Lower lobe of right lung (tissue), 2 donors: ENCODE results near the gene YPEL1. TPM values are rescaled to one million over a fixed set of nuclear protein-coding genes. Genes with fewer than 3 reads are reported as not detected.

Experiments used
- ATAC-seq, 2 donors: fragments of 200-7000 bp; cut with Tn5 transposase; one replicate each; pipeline ENCODE4 v1.9.1; 2020 to 2022; ENCODE audit warnings: mild to moderate bottlenecking in 2 of 2, moderate library complexity in 2 of 2
- DNase-seq: peaks from one replicate; pipeline ENCODE4 v3.0.0-alpha.2; 2020
- H3K27ac ChIP-seq: fragments of 200-600 bp; one replicate; pipeline ENCODE4 v1.8.0; 2022
- H3K27me3 ChIP-seq: fragments of 200-600 bp; one replicate; pipeline ENCODE4 v1.8.0; 2022; ENCODE audit warnings: low read depth
- H3K36me3 ChIP-seq: fragments of 200-600 bp; one replicate; pipeline ENCODE4 v1.8.0; 2022; ENCODE audit warnings: mild to moderate bottlenecking
- H3K4me1 ChIP-seq: fragments of 200-600 bp; one replicate; pipeline ENCODE4 v1.8.0; 2022
- H3K4me3 ChIP-seq: fragments of 200-600 bp; one replicate; pipeline ENCODE4 v1.8.0; 2022; ENCODE audit warnings: mild to moderate bottlenecking
- H3K9me3 ChIP-seq: fragments of 200-600 bp; one replicate; pipeline ENCODE4 v1.8.0; 2022
- CTCF ChIP-seq: fragments of 200-600 bp; IDR thresholded peaks from one replicate; pipeline ENCODE4 v1.8.0; 2022; ENCODE audit warnings: antibody characterized with exemption, mild to moderate bottlenecking
- intact Hi-C: fragments of 100-400 bp; cut with DNase I; formaldehyde crosslinking; loops from one replicate; pipeline ENCODE4 v1.11.0; 2022
- total RNA-seq: library from RNA; stranded (reverse); fragmentation: NEBNext Ultra II Directional; extraction: Animal tissue kit (Norgen Biotek cat#: 25700); gene quantifications from one replicate; pipeline ENCODE4 v1.2.1, GENCODE V29; 2021
- donor health status: DM: no; HTN: yes; CAD: no; lungs with severe emphysema.

YPEL1 gene
- total RNA-seq, 1 donor from 2014 or later, result 7.6 TPM

GRCh38 chr22:21690401-21690801, 45.2 kb downstream of the YPEL1 start:
- Histone ChIP-seq H3K9me3 (no peaks in the 10 kb centered on the region), H3K4me1 (no peaks in the 10 kb centered on the region), H3K27ac (no peak overlapping the region), H3K36me3 (peaks cover 92% of the 10 kb centered on the region), H3K4me3 (no peak overlapping the region), H3K27me3 (no peaks in the 10 kb centered on the region)
- ATAC-seq (no peak), DNase-seq (no peak)
- intact Hi-C loops, result no loop called here
- no peak for TF ChIP-seq CTCF

- Histone ChIP-seq H3K27ac (no peak overlapping the region), H3K4me1 (no peaks in the 10 kb centered on the region), H3K36me3 (peaks cover 92% of the 10 kb centered on the region), H3K4me3 (no peak overlapping the region), H3K9me3 (no peaks in the 10 kb centered on the region), H3K27me3 (no peaks in the 10 kb centered on the region)
- ATAC-seq, result peak in 1 of 2 donors; percentile 18
- DNase-seq, result no peak
- intact Hi-C loops, result no loop called here
- TF ChIP-seq CTCF, result no peak
Observed at GRCh38 chr22:21688706-21689381, 46.8 kb downstream of the YPEL1 start.

GRCh38 chr22:21688341-21688705, 47.3 kb downstream of the YPEL1 start:
- intact Hi-C loops, result no loop called here

GRCh38 chr22:21687685-21688259, 47.8 kb downstream of the YPEL1 start:
- TF ChIP-seq CTCF, result no peak
- Histone ChIP-seq H3K4me1 (no peaks in the 10 kb centered on the region), H3K36me3 (peaks cover 92% of the 10 kb centered on the region), H3K4me3 (no peak overlapping the region), H3K9me3 (no peaks in the 10 kb centered on the region), H3K27me3 (no peaks in the 10 kb centered on the region), H3K27ac (no peak overlapping the region)
- ATAC-seq (no peak), DNase-seq (no peak)
- intact Hi-C loops, result no loop called here

More at GRCh38 chr22:21688341-21688705, 47.3 kb downstream of the YPEL1 start:
- DNase-seq (no peak), ATAC-seq (no peak)
- H3K36me3 ChIP-seq, result peaks cover 92% of the 10 kb centered on the region
- no peak overlapping the region for H3K4me3 ChIP-seq
- no peaks in the 10 kb centered on the region for H3K9me3 ChIP-seq
- no peaks in the 10 kb centered on the region for H3K27me3 ChIP-seq
- H3K27ac ChIP-seq, result no peak overlapping the region
- H3K4me1 ChIP-seq, result no peaks in the 10 kb centered on the region
- no peak for TF ChIP-seq CTCF

GRCh38 chr22:21686634-21687393, 48.8 kb downstream of the YPEL1 start:
- no peak for ATAC-seq
- DNase-seq, result no peak

More at GRCh38 chr22:21686634-21687393, 48.8 kb downstream of the YPEL1 start:
- Histone ChIP-seq H3K4me3 (no peak overlapping the region), H3K27ac (no peak overlapping the region), H3K27me3 (no peaks in the 10 kb centered on the region), H3K36me3 (peaks cover 93% of the 10 kb centered on the region), H3K4me1 (no peaks in the 10 kb centered on the region), H3K9me3 (no peaks in the 10 kb centered on the region)
- intact Hi-C loops, result no loop called here
- no peak for TF ChIP-seq CTCF
